Measurements from ENCODE around the gene ARSI. TPM values are rescaled to one million over a fixed set of nuclear protein-coding genes. Genes with fewer than 3 reads are reported as not detected.

ARSI gene
- total RNA-seq, 1 experiment from 2014 or later = 0.71 TPM

DNA sequence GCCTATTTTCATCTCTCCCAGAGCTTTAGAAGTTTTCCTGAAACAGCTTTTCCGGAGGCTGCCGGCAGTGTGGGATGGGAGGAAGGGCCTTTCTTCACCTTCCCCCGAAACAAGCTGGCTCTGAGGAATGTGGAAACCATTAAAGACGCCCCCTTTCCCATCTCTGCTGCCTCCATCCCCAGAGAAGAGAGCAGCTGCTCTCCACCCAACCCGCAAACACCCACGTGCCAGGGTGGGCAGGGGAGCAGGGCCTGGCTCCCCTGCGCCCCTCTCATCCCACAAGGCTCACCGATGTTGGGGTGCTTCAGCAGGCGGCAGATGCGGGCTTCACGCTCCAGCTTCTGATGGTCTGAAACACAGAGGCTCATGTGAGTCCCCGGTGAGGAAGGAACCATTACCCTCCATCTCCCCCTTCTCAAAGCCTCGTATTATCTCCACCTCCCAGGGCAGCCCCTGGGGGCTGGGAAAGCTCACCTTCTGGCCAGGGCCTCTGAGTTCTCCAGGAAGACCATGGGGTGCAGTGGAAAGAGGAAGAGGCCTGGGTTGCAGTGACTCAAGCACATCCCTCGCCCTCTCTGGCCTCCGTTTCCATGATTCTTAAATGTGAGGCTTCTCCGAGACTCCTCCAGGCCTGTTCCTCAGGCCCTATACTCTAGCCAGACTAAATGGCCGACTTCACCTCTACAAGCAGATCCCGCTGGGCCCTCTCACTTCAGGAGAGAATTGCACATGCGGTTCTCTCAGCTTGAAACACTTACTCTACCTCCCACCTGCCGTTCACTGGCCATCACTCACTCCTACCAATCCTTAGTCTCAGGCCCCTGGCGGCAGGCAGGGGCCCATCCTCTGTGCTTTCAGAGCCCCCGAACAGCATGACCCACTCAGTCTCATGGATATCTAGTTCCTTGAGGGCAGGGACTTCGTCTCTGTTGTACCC, 37.8 kb downstream of the ARSI start:
- no TSS peak for BruUV-seq (replicated peaks)
- Mint-ChIP-seq H3K9me3 (ENCODE audit: low read depth, unreplicated experiment) (no peaks in the 10 kb centered on the region), H3K27me3 (ENCODE audit: unreplicated experiment) (peaks cover 15% of the 10 kb centered on the region), H3K4me1 (ENCODE audit: low read depth, unreplicated experiment) (peaks cover 11% of the 10 kb centered on the region), H3K4me3 (ENCODE audit: low read depth, unreplicated experiment) (no peak overlapping the region), H3K27ac (ENCODE audit: unreplicated experiment) (no peak overlapping the region), H3K36me3 (ENCODE audit: insufficient read depth, unreplicated experiment) (no peaks in the 10 kb centered on the region)
- intact Hi-C loops (cut with micrococcal nuclease; ENCODE audit: unreplicated experiment) = no loop called here
- no peak for DNase-seq
- TF ChIP-seq, protein P1, sequence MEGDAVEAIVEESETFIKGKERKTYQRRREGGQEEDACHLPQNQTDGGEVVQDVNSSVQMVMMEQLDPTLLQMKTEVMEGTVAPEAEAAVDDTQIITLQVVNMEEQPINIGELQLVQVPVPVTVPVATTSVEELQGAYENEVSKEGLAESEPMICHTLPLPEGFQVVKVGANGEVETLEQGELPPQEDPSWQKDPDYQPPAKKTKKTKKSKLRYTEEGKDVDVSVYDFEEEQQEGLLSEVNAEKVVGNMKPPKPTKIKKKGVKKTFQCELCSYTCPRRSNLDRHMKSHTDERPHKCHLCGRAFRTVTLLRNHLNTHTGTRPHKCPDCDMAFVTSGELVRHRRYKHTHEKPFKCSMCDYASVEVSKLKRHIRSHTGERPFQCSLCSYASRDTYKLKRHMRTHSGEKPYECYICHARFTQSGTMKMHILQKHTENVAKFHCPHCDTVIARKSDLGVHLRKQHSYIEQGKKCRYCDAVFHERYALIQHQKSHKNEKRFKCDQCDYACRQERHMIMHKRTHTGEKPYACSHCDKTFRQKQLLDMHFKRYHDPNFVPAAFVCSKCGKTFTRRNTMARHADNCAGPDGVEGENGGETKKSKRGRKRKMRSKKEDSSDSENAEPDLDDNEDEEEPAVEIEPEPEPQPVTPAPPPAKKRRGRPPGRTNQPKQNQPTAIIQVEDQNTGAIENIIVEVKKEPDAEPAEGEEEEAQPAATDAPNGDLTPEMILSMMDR (IDR thresholded peaks at IDR 0.05; ENCODE audit: unreplicated experiment) = no peak
- CTCF ChIA-PET = interaction anchor here (1.0 kb wide), 1 partner anchor 9 kb away, joined by 3 read pairs; no protein-coding TSS in a partner anchor

DNA sequence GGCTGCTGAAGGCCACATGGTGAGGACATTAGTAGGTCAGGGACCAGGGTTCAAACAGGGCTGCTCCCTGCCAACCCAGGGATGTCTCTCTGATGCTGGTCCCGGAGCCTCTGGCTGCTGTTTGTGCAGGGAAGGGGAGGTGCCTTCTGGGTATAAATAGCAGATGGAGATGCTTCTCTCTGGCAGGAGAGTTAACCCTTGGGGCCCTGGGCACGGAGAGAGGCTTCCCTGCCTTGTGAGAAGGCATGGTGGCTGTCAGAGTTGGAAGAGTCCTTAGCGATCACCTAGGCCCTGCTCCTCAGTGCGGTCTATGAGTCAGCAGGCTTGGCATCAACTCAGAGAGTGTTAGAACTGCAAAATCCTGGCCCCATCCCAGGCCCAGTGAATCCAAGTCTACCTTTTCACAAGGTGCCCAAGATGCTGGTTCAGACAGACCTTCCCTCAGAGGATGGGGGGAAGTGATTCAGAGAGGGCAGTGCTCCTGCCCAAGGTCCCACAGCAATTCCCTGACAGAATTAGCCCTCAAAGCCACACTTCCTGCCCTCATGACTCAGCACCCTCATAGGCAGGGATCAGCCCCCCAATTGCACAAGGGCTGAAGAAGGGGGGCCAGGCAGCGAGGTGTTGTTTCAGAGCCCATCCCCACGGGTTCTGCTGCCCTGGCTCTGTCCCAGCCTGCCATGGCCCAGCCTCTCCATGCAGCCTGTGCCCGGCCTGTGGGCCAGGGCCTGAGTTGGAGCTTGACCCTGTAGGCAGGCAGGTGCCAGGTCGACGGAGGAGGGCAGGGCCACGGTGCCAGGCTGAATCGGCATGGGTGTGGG, 38.7 kb downstream of the ARSI start:
- Mint-ChIP-seq H3K27ac (ENCODE audit: unreplicated experiment) (no peak overlapping the region), H3K4me1 (ENCODE audit: low read depth, unreplicated experiment) (peaks cover 11% of the 10 kb centered on the region), H3K36me3 (ENCODE audit: insufficient read depth, unreplicated experiment) (no peaks in the 10 kb centered on the region), H3K9me3 (ENCODE audit: low read depth, unreplicated experiment) (no peaks in the 10 kb centered on the region), H3K4me3 (ENCODE audit: low read depth, unreplicated experiment) (no peak overlapping the region), H3K27me3 (ENCODE audit: unreplicated experiment) (peaks cover 15% of the 10 kb centered on the region)
- intact Hi-C loops (cut with micrococcal nuclease; ENCODE audit: unreplicated experiment) = no loop called here
- DNase-seq = peak; percentile 74
- TF ChIP-seq, protein P1 (IDR thresholded peaks at IDR 0.05; ENCODE audit: unreplicated experiment) = no peak
- no TSS peak for BruUV-seq (replicated peaks)
- CTCF ChIA-PET = interaction anchor here (1.0 kb wide), 1 partner anchor 8 kb away, joined by 3 read pairs; no protein-coding TSS in a partner anchor

DNA sequence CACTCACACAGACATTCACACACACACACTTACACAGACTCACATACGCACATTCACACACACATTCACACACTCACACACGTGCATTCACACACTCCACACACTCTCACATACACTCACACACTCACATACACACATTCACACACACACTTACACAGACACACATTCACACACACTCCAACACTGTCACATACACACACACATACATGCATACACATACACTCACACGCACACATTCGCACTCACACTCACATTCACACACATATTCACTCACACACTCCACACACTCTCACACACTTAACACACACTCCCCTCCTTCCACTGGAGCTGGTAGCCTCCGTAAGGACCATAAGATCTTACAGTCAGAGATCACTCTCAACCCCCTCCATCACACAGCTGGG, 39.3 kb downstream of the ARSI start:
- no TSS peak for BruUV-seq (replicated peaks)
- TF ChIP-seq, protein P1 (IDR thresholded peaks at IDR 0.05; ENCODE audit: unreplicated experiment) = no peak
- Mint-ChIP-seq H3K27me3 (ENCODE audit: unreplicated experiment) (peaks cover 15% of the 10 kb centered on the region), H3K27ac (ENCODE audit: unreplicated experiment) (no peak overlapping the region), H3K36me3 (ENCODE audit: insufficient read depth, unreplicated experiment) (no peaks in the 10 kb centered on the region), H3K4me3 (ENCODE audit: low read depth, unreplicated experiment) (no peak overlapping the region), H3K9me3 (ENCODE audit: low read depth, unreplicated experiment) (no peaks in the 10 kb centered on the region), H3K4me1 (ENCODE audit: low read depth, unreplicated experiment) (peaks cover 11% of the 10 kb centered on the region)
- no peak for DNase-seq
- intact Hi-C loops (cut with micrococcal nuclease; ENCODE audit: unreplicated experiment) = no loop called here
- CTCF ChIA-PET = no interaction called here

DNA sequence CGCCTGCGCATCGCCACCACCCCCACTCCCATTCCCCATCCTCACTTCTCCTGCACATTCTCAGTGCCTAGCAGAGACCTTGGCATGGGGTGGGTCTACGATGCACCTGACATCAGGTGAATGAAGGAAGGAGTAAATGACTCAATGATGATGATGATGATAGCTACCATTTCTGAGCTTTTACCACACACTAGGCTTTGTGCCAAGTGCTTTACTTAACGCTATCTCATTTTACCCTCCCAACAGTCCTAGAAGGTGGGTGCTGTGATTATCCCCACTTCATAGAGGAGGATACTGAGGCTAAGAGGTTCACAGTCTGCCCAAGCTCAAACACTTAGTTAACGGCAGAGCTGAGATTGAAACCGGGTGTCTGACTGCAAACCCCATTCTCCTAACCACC, 40.2 kb downstream of the ARSI start:
- BruUV-seq (replicated peaks) = no TSS peak

More for the DNA sequence above, 40.2 kb downstream of the ARSI start:
- Mint-ChIP-seq H3K36me3 (ENCODE audit: insufficient read depth, unreplicated experiment) (no peaks in the 10 kb centered on the region), H3K27me3 (ENCODE audit: unreplicated experiment) (peaks cover 15% of the 10 kb centered on the region), H3K4me3 (ENCODE audit: low read depth, unreplicated experiment) (no peak overlapping the region), H3K9me3 (ENCODE audit: low read depth, unreplicated experiment) (no peaks in the 10 kb centered on the region), H3K27ac (ENCODE audit: unreplicated experiment) (no peak overlapping the region), H3K4me1 (ENCODE audit: low read depth, unreplicated experiment) (peaks cover 11% of the 10 kb centered on the region)
- intact Hi-C loops (cut with micrococcal nuclease; ENCODE audit: unreplicated experiment) = no loop called here
- CTCF ChIA-PET = no interaction called here
- DNase-seq = no peak
- TF ChIP-seq, protein P1 (IDR thresholded peaks at IDR 0.05; ENCODE audit: unreplicated experiment) = no peak
